GM21825 (cell line): ENCODE measurements around the gene CPSF6.
"Not testable (repeated sequence)": the region's sequence is repeated elsewhere in the genome, so short reads cannot be mapped to it uniquely, and the experiment has no call there.

ENCODE experiments used
- ATAC-seq: cut with Tn5 transposase; IDR thresholded peaks from one replicate; pipeline ENCODE4 v1.9.1; 2021; ENCODE audit warnings: mild to moderate bottlenecking, moderate library complexity; ENCODE audit not compliant: unreplicated experiment

Gene CPSF6

DNA sequence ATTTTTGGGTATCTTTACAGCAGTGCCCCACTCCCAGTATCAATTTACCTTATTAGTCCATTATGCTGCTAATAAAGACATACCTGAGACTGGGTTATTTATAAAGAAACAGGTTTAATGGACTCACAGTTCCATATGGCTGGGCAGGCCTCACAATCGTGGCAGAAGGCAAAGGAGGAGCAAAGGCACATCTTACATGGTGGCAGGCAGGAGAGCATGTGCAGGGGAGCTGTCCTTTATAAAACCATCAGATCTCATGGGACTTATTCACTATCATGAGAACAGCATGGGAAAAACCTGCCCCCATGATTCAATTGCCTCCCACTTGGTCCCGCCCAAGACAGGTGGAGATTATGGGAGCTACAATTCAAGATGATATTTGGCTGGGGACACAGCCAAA lies 77.9 kb downstream of the CPSF6 start:
- ATAC-seq, result not testable (repeated sequence)

DNA sequence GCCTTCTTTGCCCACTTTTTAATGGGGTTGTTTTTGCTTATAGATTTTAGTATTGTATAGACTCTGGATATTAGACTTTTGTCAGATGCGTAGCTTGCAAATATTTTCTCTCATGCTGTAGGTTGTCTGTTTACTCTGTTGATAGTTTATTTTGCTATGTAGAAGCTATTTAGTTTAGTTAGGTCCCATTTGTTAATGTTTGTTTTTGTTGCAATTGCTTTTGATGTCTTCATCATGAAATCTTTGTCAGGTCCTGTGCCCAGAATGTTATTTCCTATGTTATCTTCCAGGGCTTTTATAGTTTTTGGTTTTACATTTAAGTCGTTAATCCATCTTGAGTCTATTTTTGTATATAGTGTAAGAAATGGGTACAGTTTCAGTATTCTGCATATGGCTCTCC lies 78.9 kb downstream of the CPSF6 start:
- no peak for ATAC-seq

DNA sequence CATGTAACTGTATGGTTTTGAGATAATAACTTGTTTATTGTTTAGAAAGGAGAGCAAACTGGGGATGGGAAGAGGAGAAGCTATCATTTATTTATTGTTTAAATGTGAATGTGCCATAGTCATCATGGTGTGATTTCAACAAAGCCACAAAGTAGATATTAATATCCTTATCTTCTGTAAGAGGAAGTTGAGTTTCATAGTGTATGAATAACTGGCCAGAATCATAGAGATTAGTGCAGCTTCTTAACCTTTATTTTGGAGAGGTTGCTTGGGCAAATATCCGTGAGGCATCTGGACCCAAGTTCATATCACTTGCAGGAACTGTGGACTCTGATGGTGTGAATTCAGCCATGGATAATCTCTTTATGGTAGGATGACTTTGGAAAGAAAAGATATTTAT lies 82.0 kb downstream of the CPSF6 start:
- no peak for ATAC-seq
